Activated B cell treated with CpG ODN at 0.5 μM for 24 hours (primary cell): ENCODE data around the gene VGLL4. TPM values are rescaled to one million over a fixed set of nuclear protein-coding genes. Genes with fewer than 3 reads are reported as not detected.
A peak's percentile ranks its signal among the peaks of the same experiment; 100 is the strongest.

ENCODE experiments used
- ATAC-seq: fragments of 200-7000 bp; cut with Tn5 transposase; one replicate; pipeline ENCODE4 v1.10.0; 2021; ENCODE audit warnings: low read depth, mild to moderate bottlenecking, moderate library complexity
- CTCF ChIA-PET: fragments of 350-600 bp; sonication (Branson Sonifier 250); formaldehyde crosslinking; loops from one replicate; lab custom pipeline; 2021; ENCODE audit warnings: antibody characterized with exemption; lab: Charles Lee
- POLR2A ChIA-PET: fragments of 350-600 bp; sonication (Branson Sonifier 250); formaldehyde crosslinking; loops from one replicate; lab custom pipeline; 2021; ENCODE audit warnings: antibody characterized with exemption; lab: Charles Lee
- DNase-seq: peaks from one replicate; pipeline ENCODE4 v3.0.0; 2022
- H3K27ac Mint-ChIP-seq: one replicate; pipeline ENCODE4 v1.8.0; 2020; ENCODE audit warnings: mixed read lengths
- H3K27me3 Mint-ChIP-seq: one replicate; pipeline ENCODE4 v1.8.0; 2021; ENCODE audit warnings: mixed read lengths
- H3K36me3 Mint-ChIP-seq: one replicate; pipeline ENCODE4 v1.8.0; 2021; ENCODE audit warnings: low read depth, mixed read lengths
- H3K4me1 Mint-ChIP-seq: one replicate; pipeline ENCODE4 v1.8.0; 2021; ENCODE audit warnings: mixed read lengths
- H3K4me3 Mint-ChIP-seq: one replicate; pipeline ENCODE4 v1.8.0; 2020; ENCODE audit warnings: mild to moderate bottlenecking, mixed read lengths
- H3K9me3 Mint-ChIP-seq: one replicate; pipeline ENCODE4 v1.8.0; 2020; ENCODE audit warnings: mixed read lengths
- CTCF ChIP-seq: fragments of 200-600 bp; IDR thresholded peaks from one replicate; pipeline ENCODE4 v1.8.0; 2022; ENCODE audit warnings: antibody characterized with exemption, mild to moderate bottlenecking
- intact Hi-C: fragments of 100-400 bp; cut with micrococcal nuclease; formaldehyde crosslinking; loops from one replicate; pipeline ENCODE4 v1.15.1; 2024
- total RNA-seq: library from RNA; stranded (reverse); gene quantifications from 2 replicates; pipeline ENCODE4 v1.2.3, GENCODE V29; 2022

VGLL4 gene
- total RNA-seq, 1 donor from 2014 or later: 19.3 TPM

GRCh38 chr3:11558918-11559815, 84.5 kb downstream of the VGLL4 start:
- intact Hi-C loops: no loop called here
- Mint-ChIP-seq H3K4me1 (no peaks in the 10 kb centered on the region), H3K36me3 (peaks cover 76% of the 10 kb centered on the region), H3K27ac (no peak overlapping the region), H3K27me3 (no peaks in the 10 kb centered on the region), H3K4me3 (no peak overlapping the region), H3K9me3 (no peaks in the 10 kb centered on the region)
- DNase-seq: no peak
- ATAC-seq: no peak
- ChIA-PET CTCF (no interaction called here), POLR2A (no interaction called here)
- no peak for TF ChIP-seq CTCF

DNA sequence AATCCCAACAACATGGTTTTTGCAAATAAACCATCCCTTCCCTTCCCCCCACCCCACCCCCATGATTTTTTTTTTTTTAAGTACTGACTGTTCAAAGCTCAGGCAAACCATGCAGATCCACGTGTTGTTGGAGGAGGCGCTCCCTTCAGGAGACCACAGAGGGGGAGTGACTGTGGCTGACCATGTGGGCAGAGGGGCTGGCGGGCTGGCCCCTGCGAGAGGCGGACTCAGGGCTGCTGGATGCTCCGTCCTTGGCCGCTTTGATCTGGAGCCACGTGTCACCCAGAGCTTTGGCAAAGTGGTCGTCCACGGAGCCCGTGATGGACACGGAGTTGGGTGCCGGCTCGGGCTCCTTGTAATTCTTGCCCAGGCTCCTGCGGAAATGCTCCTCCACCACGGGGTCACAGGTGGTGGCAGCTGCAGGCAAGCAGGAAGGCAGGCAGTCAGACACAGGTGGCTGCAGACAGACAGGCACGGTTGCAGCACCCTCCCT, 85.3 kb downstream of the VGLL4 start:
- intact Hi-C loops: no loop called here
- CTCF ChIA-PET: no interaction called here

GRCh38 chr3:11558002-11558401, 85.7 kb downstream of the VGLL4 start:
- no peaks in the 10 kb centered on the region for H3K9me3 Mint-ChIP-seq
- H3K27ac Mint-ChIP-seq: peak overlapping the region; percentile 1
- CTCF ChIA-PET: no interaction called here
- H3K36me3 Mint-ChIP-seq: peaks cover 71% of the 10 kb centered on the region
- H3K4me3 Mint-ChIP-seq: no peak overlapping the region
- POLR2A ChIA-PET: no interaction called here
- intact Hi-C loops: no loop called here
- TF ChIP-seq CTCF: no peak
- DNase-seq (no peak), ATAC-seq (no peak)
- H3K4me1 Mint-ChIP-seq: no peaks in the 10 kb centered on the region
- H3K27me3 Mint-ChIP-seq: no peaks in the 10 kb centered on the region

More for the DNA sequence above, 85.3 kb downstream of the VGLL4 start:
- TF ChIP-seq CTCF: no peak
- Mint-ChIP-seq H3K4me3 (no peak overlapping the region), H3K4me1 (no peaks in the 10 kb centered on the region), H3K27me3 (no peaks in the 10 kb centered on the region), H3K9me3 (no peaks in the 10 kb centered on the region), H3K27ac (peak overlapping the region; percentile 1), H3K36me3 (peaks cover 75% of the 10 kb centered on the region)
- ATAC-seq: no peak
- DNase-seq: no peak
- POLR2A ChIA-PET: no interaction called here

- H3K27ac Mint-ChIP-seq: no peak overlapping the region
- ChIA-PET POLR2A (no interaction called here), CTCF (no interaction called here)
- no peaks in the 10 kb centered on the region for H3K9me3 Mint-ChIP-seq
- no peak for ATAC-seq
- no peak overlapping the region for H3K4me3 Mint-ChIP-seq
- DNase-seq: no peak
- TF ChIP-seq CTCF: no peak
- H3K4me1 Mint-ChIP-seq: no peaks in the 10 kb centered on the region
- H3K27me3 Mint-ChIP-seq: no peaks in the 10 kb centered on the region
- peaks cover 70% of the 10 kb centered on the region for H3K36me3 Mint-ChIP-seq
- intact Hi-C loops: no loop called here
Measured at GRCh38 chr3:11556851-11557644, 86.7 kb downstream of the VGLL4 start.
